Endothelial cell (in vitro differentiated cells): ENCODE results near the gene TRDMT1. TPM values are rescaled to one million over a fixed set of nuclear protein-coding genes. Genes with fewer than 3 reads are reported as not detected.

Experiments
- DNase-seq: peaks from one replicate; pipeline ENCODE4 v3.0.0; 2021; ENCODE audit warnings: low spot score
- H3K27ac Mint-ChIP-seq: one replicate; pipeline ENCODE4 v1.8.0; 2021; ENCODE audit warnings: mixed read lengths, inconsistent platforms; ENCODE audit not compliant: unreplicated experiment
- H3K27me3 Mint-ChIP-seq: one replicate; pipeline ENCODE4 v1.8.0; 2021; ENCODE audit warnings: mild to moderate bottlenecking, moderate library complexity, mixed read lengths, inconsistent platforms; ENCODE audit not compliant: unreplicated experiment
- H3K36me3 Mint-ChIP-seq: one replicate; pipeline ENCODE4 v1.8.0; 2021; ENCODE audit warnings: mild to moderate bottlenecking, low read depth, mixed read lengths, inconsistent platforms; ENCODE audit not compliant: unreplicated experiment
- H3K4me1 Mint-ChIP-seq: one replicate; pipeline ENCODE4 v1.8.0; 2021; ENCODE audit warnings: mild to moderate bottlenecking, mixed read lengths, inconsistent platforms; ENCODE audit not compliant: unreplicated experiment
- H3K4me3 Mint-ChIP-seq: one replicate; pipeline ENCODE4 v1.8.0; 2021; ENCODE audit warnings: mild to moderate bottlenecking, mixed read lengths, inconsistent platforms; ENCODE audit not compliant: unreplicated experiment
- H3K9me3 Mint-ChIP-seq: one replicate; pipeline ENCODE4 v1.8.0; 2021; ENCODE audit warnings: mixed read lengths, inconsistent platforms; ENCODE audit not compliant: unreplicated experiment
- CTCF ChIP-seq: fragments of 200-600 bp; sonication (generic); IDR thresholded peaks from one replicate; pipeline ENCODE4 v1.5.0; 2021; ENCODE audit warnings: antibody characterized with exemption; ENCODE audit not compliant: unreplicated experiment
- total RNA-seq: library from RNA; stranded (reverse); fragmentation: NEBNext Ultra II Directional; extraction: Animal tissue kit (Norgen Biotek cat#: 25700); gene quantifications from one replicate; pipeline ENCODE4 v1.2.1, GENCODE V29; 2021; ENCODE audit not compliant: unreplicated experiment

Gene TRDMT1
- total RNA-seq, 1 donor from 2014 or later = 17.7 TPM

GRCh38 chr10:17222329-17222728 is 20.9 kb upstream of the TRDMT1 start:
- H3K36me3 Mint-ChIP-seq = no peaks in the 10 kb centered on the region
- no peak overlapping the region for H3K27ac Mint-ChIP-seq
- peak overlapping the region; percentile 14 for H3K4me3 Mint-ChIP-seq
- no peak for TF ChIP-seq CTCF
- DNase-seq = no peak
- H3K27me3 Mint-ChIP-seq = no peaks in the 10 kb centered on the region
- H3K4me1 Mint-ChIP-seq = peaks cover 14% of the 10 kb centered on the region
- no peaks in the 10 kb centered on the region for H3K9me3 Mint-ChIP-seq

- TF ChIP-seq CTCF = no peak
- Mint-ChIP-seq H3K27ac (no peak overlapping the region), H3K4me1 (peaks cover 14% of the 10 kb centered on the region), H3K36me3 (no peaks in the 10 kb centered on the region), H3K9me3 (no peaks in the 10 kb centered on the region), H3K27me3 (no peaks in the 10 kb centered on the region), H3K4me3 (no peak overlapping the region)
- DNase-seq = no peak
Observed at GRCh38 chr10:17220652-17221100, 19.2 kb upstream of the TRDMT1 start.

GRCh38 chr10:17219024-17219423 is 17.6 kb upstream of the TRDMT1 start:
- Mint-ChIP-seq H3K27me3 (no peaks in the 10 kb centered on the region), H3K9me3 (no peaks in the 10 kb centered on the region), H3K36me3 (no peaks in the 10 kb centered on the region), H3K4me1 (peaks cover 10% of the 10 kb centered on the region), H3K4me3 (no peak overlapping the region), H3K27ac (no peak overlapping the region)
- DNase-seq = no peak
- TF ChIP-seq CTCF = no peak

GRCh38 chr10:17217631-17218232 is 16.3 kb upstream of the TRDMT1 start:
- H3K4me1 Mint-ChIP-seq = peaks cover 18% of the 10 kb centered on the region
- H3K9me3 Mint-ChIP-seq = no peaks in the 10 kb centered on the region
- no peak overlapping the region for H3K27ac Mint-ChIP-seq
- no peaks in the 10 kb centered on the region for H3K36me3 Mint-ChIP-seq
- TF ChIP-seq CTCF = no peak
- no peak overlapping the region for H3K4me3 Mint-ChIP-seq
- DNase-seq = no peak
- H3K27me3 Mint-ChIP-seq = no peaks in the 10 kb centered on the region

- no peak overlapping the region for H3K4me3 Mint-ChIP-seq
- H3K9me3 Mint-ChIP-seq = no peaks in the 10 kb centered on the region
- no peaks in the 10 kb centered on the region for H3K36me3 Mint-ChIP-seq
- H3K27ac Mint-ChIP-seq = peak overlapping the region; percentile 94
- no peak for DNase-seq
- H3K4me1 Mint-ChIP-seq = peaks cover 25% of the 10 kb centered on the region
- peaks cover 1% of the 10 kb centered on the region for H3K27me3 Mint-ChIP-seq
- TF ChIP-seq CTCF = no peak
Observed at GRCh38 chr10:17216901-17217395, 15.5 kb upstream of the TRDMT1 start.
